ENCODE measurements around the gene MTHFR. TPM values are rescaled to one million over a fixed set of nuclear protein-coding genes. Genes with fewer than 3 reads are reported as not detected.

MTHFR gene
- total RNA-seq, 1 experiment from 2014 or later: 16.4 TPM

DNA sequence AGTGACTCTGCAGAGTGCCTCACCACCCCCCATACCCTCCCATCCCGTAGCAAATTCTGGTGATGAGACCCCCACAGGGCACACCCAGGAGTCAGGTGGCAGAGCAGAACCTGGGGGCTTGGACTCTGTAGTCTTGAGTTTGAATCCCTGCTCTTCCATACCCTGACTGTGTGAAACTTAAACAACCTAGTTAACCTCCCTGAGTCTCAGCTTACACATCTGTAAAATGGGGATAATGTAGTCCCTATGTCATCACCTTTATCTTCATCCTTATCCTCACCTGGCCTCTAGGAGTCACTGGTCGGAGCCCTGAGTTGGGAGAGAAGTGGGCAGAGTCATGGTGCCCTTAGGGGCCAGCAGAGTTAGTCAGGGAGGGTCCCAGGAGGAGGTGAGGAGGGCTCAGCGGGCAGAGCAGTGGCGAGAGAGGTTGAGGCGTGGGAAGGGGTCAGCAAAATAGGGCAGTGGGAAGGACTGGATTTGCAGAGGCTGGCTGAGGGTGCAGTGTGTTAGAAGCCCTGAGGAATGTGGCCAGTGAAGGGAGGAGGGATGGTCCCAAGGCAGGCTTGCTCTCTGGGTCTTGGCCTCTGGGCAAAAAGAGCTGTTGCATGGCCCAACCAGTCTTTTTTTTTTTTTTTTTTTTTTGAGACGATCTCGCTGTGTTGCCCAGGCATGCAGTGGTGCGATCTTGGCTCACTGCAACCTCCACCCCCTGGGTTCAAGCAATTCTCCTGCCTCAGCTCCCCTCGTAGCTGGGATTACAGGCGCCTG lies 25.2 kb downstream of the MTHFR start:
- CTCF ChIA-PET: no interaction called here
- BruUV-seq (replicated peaks): no TSS peak
- TF ChIP-seq, protein P1, sequence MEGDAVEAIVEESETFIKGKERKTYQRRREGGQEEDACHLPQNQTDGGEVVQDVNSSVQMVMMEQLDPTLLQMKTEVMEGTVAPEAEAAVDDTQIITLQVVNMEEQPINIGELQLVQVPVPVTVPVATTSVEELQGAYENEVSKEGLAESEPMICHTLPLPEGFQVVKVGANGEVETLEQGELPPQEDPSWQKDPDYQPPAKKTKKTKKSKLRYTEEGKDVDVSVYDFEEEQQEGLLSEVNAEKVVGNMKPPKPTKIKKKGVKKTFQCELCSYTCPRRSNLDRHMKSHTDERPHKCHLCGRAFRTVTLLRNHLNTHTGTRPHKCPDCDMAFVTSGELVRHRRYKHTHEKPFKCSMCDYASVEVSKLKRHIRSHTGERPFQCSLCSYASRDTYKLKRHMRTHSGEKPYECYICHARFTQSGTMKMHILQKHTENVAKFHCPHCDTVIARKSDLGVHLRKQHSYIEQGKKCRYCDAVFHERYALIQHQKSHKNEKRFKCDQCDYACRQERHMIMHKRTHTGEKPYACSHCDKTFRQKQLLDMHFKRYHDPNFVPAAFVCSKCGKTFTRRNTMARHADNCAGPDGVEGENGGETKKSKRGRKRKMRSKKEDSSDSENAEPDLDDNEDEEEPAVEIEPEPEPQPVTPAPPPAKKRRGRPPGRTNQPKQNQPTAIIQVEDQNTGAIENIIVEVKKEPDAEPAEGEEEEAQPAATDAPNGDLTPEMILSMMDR (IDR thresholded peaks at IDR 0.05; ENCODE audit: unreplicated experiment): no peak
- Mint-ChIP-seq H3K9me3 (ENCODE audit: low read depth, unreplicated experiment) (no peaks in the 10 kb centered on the region), H3K4me3 (ENCODE audit: low read depth, unreplicated experiment) (no peak overlapping the region), H3K36me3 (ENCODE audit: insufficient read depth, unreplicated experiment) (peaks cover 12% of the 10 kb centered on the region), H3K4me1 (ENCODE audit: low read depth, unreplicated experiment) (no peaks in the 10 kb centered on the region), H3K27ac (ENCODE audit: unreplicated experiment) (no peak overlapping the region), H3K27me3 (ENCODE audit: unreplicated experiment) (peaks cover 34% of the 10 kb centered on the region)
- intact Hi-C loops (cut with micrococcal nuclease; ENCODE audit: unreplicated experiment): no loop called here
- no peak for DNase-seq

DNA sequence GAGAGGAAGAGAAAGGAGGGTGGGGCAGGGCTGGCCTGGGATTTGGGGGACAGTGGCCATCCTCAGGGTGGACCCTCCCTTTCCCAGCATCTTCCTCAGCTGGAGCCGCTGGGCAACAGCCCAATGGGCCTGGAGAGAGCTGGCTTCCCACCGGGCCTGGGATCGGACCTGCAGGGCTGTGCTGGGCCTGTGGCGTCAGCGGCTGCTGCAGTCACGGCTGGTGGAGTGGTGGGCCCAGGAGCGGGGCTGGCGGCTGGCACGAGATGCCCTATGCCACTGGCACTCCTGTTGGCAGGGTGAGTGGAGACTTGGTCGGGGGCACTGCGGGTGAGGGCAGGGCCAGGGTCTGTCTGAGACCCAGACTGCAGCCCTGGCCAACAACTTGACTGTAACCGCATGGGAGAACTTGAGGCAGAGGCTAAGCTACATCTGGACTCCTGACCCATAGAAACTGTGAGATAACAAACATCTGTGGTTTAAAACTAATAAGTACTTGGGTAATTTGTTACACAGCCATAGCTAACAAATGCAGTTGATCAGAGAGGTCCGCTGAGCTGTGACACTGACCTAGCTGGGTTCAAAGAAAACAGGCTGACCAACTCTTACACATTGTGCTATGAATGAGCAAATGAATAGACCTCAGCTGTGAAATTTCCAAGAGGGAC lies 25.9 kb downstream of the MTHFR start:
- no peak for DNase-seq

DNA sequence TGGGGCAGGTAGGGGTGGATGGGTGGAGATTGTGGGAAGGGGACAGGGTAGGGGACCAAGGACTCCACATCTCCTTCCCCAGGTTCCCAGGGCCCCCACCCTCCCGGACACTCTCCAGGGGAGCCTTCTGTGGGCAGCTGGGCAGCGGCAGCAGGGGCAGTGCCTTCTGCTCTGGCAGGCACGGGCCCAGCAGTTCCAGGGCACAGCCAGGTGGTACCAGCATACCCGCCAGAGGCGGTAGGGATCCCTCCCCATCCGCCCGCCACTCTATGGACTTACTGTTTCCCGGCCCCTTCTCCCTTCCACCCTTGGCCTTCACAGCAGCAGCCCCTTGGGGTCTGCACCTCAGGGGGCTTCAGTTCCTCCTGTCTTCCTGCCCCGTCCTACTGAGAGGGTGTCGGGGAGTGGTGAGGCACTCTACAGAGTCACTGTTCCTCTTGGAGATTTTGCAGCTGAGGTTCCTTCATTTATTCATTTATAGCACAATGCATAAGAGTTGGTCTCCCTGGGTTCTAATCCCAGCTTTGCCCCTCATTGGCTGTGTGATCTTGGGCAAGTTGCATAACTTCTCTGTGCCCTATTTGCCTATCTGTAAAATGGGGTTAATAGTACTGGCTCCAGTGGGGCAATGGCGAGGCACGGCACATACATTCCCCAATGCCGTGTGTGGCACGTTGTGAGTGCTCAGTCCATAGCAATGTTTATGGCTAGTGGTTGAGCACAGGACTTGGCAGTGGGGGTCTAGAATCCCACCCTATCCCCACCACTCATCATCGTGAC lies 26.7 kb downstream of the MTHFR start:
- no peak for DNase-seq
- Mint-ChIP-seq H3K27me3 (ENCODE audit: unreplicated experiment) (peaks cover 35% of the 10 kb centered on the region), H3K4me1 (ENCODE audit: low read depth, unreplicated experiment) (no peaks in the 10 kb centered on the region), H3K4me3 (ENCODE audit: low read depth, unreplicated experiment) (no peak overlapping the region), H3K9me3 (ENCODE audit: low read depth, unreplicated experiment) (no peaks in the 10 kb centered on the region), H3K27ac (ENCODE audit: unreplicated experiment) (no peak overlapping the region), H3K36me3 (ENCODE audit: insufficient read depth, unreplicated experiment) (no peaks in the 10 kb centered on the region)
- TF ChIP-seq, protein P1 (IDR thresholded peaks at IDR 0.05; ENCODE audit: unreplicated experiment): no peak
- BruUV-seq (replicated peaks): no TSS peak
- intact Hi-C loops (cut with micrococcal nuclease; ENCODE audit: unreplicated experiment): no loop called here
- CTCF ChIA-PET: no interaction called here

More for the DNA sequence above, 25.9 kb downstream of the MTHFR start:
- Mint-ChIP-seq H3K27me3 (ENCODE audit: unreplicated experiment) (peaks cover 35% of the 10 kb centered on the region), H3K9me3 (ENCODE audit: low read depth, unreplicated experiment) (no peaks in the 10 kb centered on the region), H3K4me1 (ENCODE audit: low read depth, unreplicated experiment) (no peaks in the 10 kb centered on the region), H3K36me3 (ENCODE audit: insufficient read depth, unreplicated experiment) (peaks cover 5% of the 10 kb centered on the region), H3K27ac (ENCODE audit: unreplicated experiment) (no peak overlapping the region), H3K4me3 (ENCODE audit: low read depth, unreplicated experiment) (no peak overlapping the region)
- no TSS peak for BruUV-seq (replicated peaks)
- CTCF ChIA-PET: no interaction called here
- intact Hi-C loops (cut with micrococcal nuclease; ENCODE audit: unreplicated experiment): no loop called here
- TF ChIP-seq, protein P1 (IDR thresholded peaks at IDR 0.05; ENCODE audit: unreplicated experiment): no peak

DNA sequence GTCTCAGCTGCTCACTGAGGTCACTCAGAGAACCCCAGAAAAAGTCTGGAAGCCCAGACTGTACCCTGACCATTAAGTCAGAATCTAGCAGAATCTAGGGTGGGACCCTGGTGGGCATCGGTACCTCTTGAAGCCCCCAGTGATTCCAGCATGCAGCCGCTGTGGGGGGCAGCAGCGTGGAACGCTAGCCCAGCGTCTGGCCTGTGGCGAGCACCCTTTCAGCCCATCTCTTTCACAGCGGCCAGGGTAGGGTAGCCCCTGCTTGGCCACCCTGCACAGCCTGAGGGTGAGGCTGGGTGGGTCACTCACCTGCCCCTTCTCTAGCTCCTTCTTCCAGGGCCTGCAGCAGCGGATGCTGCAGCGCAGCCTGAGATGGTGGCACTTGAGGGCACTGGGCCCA lies 27.4 kb downstream of the MTHFR start:
- Mint-ChIP-seq H3K27ac (ENCODE audit: unreplicated experiment) (no peak overlapping the region), H3K9me3 (ENCODE audit: low read depth, unreplicated experiment) (no peaks in the 10 kb centered on the region), H3K4me1 (ENCODE audit: low read depth, unreplicated experiment) (no peaks in the 10 kb centered on the region), H3K27me3 (ENCODE audit: unreplicated experiment) (peaks cover 35% of the 10 kb centered on the region), H3K4me3 (ENCODE audit: low read depth, unreplicated experiment) (no peak overlapping the region), H3K36me3 (ENCODE audit: insufficient read depth, unreplicated experiment) (no peaks in the 10 kb centered on the region)
- TF ChIP-seq, protein P1 (IDR thresholded peaks at IDR 0.05; ENCODE audit: unreplicated experiment): no peak
- BruUV-seq (replicated peaks): no TSS peak
- CTCF ChIA-PET: no interaction called here
- intact Hi-C loops (cut with micrococcal nuclease; ENCODE audit: unreplicated experiment): no loop called here
- no peak for DNase-seq

All from Calu3 (cell line).